GM12891 (cell line): Measurements from ENCODE around the gene ST7.

Experiments
- POLR2A ChIP-seq: IDR thresholded peaks from 2 replicates; pipeline ENCODE4 v1.6.1; 2011; ENCODE audit warnings: low read depth, low read length, control low read depth
- POLR2AphosphoS5 ChIP-seq: IDR thresholded peaks from 2 replicates; pipeline ENCODE4 v1.6.1; 2011; ENCODE audit warnings: low read depth, low read length, control low read depth

DNA sequence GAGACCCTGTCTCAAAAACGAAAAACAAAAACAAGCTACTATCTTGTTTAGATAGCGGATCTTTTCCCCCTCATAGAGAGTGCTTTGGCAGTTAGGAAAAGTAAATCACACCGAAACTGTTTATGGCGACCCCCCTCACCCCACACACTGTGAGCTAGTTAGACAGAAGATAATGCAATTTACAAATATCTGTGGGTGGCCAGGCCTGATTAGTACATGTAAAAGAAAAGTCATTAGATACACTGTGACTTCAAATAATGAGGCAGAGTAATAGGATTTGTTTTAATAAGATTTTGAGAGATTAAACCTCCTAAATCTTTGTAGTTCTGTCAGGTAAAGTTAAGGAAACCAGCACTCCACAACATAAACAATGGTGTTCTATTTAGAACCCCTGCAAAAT is 121.1 kb downstream of the ST7 start:
- TF ChIP-seq POLR2A (no peak), POLR2AphosphoS5 (no peak)
